ENCODE results near the gene ELOVL6.

- TF ChIP-seq, protein P1, sequence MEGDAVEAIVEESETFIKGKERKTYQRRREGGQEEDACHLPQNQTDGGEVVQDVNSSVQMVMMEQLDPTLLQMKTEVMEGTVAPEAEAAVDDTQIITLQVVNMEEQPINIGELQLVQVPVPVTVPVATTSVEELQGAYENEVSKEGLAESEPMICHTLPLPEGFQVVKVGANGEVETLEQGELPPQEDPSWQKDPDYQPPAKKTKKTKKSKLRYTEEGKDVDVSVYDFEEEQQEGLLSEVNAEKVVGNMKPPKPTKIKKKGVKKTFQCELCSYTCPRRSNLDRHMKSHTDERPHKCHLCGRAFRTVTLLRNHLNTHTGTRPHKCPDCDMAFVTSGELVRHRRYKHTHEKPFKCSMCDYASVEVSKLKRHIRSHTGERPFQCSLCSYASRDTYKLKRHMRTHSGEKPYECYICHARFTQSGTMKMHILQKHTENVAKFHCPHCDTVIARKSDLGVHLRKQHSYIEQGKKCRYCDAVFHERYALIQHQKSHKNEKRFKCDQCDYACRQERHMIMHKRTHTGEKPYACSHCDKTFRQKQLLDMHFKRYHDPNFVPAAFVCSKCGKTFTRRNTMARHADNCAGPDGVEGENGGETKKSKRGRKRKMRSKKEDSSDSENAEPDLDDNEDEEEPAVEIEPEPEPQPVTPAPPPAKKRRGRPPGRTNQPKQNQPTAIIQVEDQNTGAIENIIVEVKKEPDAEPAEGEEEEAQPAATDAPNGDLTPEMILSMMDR (IDR thresholded peaks at IDR 0.05) = no peak
- TF ChIP-seq POLR2A (IDR thresholded peaks at IDR 0.05) (no peak), POLR2AphosphoS5 (IDR thresholded peaks at IDR 0.05) (no peak)
These were observed 43.8 kb downstream of the ELOVL6 start for GRCh38 chr4:110154582-110154981.

Data from prostate gland (tissue), 2 donors.